ENCODE data around the gene MRPL48.

MRPL48 gene

GRCh38 chr11:73787643-73788558 lies at the start of gene MRPL48:
TSS of gene MRPL48 (plus strand) at chr11:73787874. CDS start at chr11:73787972, 98 bp downstream.
- H3K4me3 ChIP-seq (ENCODE audit: low read length) = peak within 1 kb of the TSS; percentile 88
- H3K9ac ChIP-seq (ENCODE audit: low read length) = peak within 1 kb of the TSS; percentile 91
- H2AFZ ChIP-seq (ENCODE audit: low read depth, low read length) = peak within 1 kb of the TSS; percentile 99
- TF ChIP-seq CTCF (IDR thresholded peaks at IDR 0.05; ENCODE audit: low read depth, low read length) (no peak), EZH2phosphoT487 (IDR thresholded peaks at IDR 0.05; ENCODE audit: low read depth) (no peak)
- H3K27me3 ChIP-seq (ENCODE audit: low read depth, low read length) = no peaks in the 10 kb centered on the region
- H3K27ac ChIP-seq (ENCODE audit: low read length) = peak within 1 kb of the TSS; percentile 89
- no peaks in the 10 kb centered on the region for H3K9me3 ChIP-seq (ENCODE audit: insufficient read depth, low read length)
- H3K36me3 ChIP-seq (replicated peaks; ENCODE audit: low read depth, low read length) = peaks cover 4% of the 10 kb centered on the region
- H4K20me1 ChIP-seq (ENCODE audit: insufficient read depth, low read length) = no peaks in the 10 kb centered on the region
- H3K4me1 ChIP-seq (ENCODE audit: low read length) = peaks cover 16% of the 10 kb centered on the region
- H3K79me2 ChIP-seq (ENCODE audit: low read length) = peaks cover 19% of the 10 kb centered on the region
- peak within 1 kb of the TSS; percentile 98 for H3K4me2 ChIP-seq (ENCODE audit: low read length)

GRCh38 chr11:73743045-73743444 lies 44.6 kb upstream of the MRPL48 start:
- Histone ChIP-seq H2AFZ (ENCODE audit: low read depth, low read length) (no peak overlapping the region), H4K20me1 (ENCODE audit: insufficient read depth, low read length) (peaks cover 33% of the 10 kb centered on the region), H3K4me1 (ENCODE audit: low read length) (no peaks in the 10 kb centered on the region), H3K9ac (ENCODE audit: low read length) (no peak overlapping the region), H3K9me3 (ENCODE audit: insufficient read depth, low read length) (no peaks in the 10 kb centered on the region), H3K27me3 (ENCODE audit: low read depth, low read length) (no peaks in the 10 kb centered on the region), H3K4me3 (ENCODE audit: low read length) (no peak overlapping the region), H3K27ac (ENCODE audit: low read length) (no peak overlapping the region), H3K79me2 (ENCODE audit: low read length) (peaks cover 61% of the 10 kb centered on the region), H3K36me3 (replicated peaks; ENCODE audit: low read depth, low read length) (no peaks in the 10 kb centered on the region), H3K4me2 (ENCODE audit: low read length) (no peak overlapping the region)
- no peak for TF ChIP-seq CTCF (IDR thresholded peaks at IDR 0.05; ENCODE audit: low read depth, low read length)
- TF ChIP-seq EZH2phosphoT487 (IDR thresholded peaks at IDR 0.05; ENCODE audit: low read depth) = no peak

DNA sequence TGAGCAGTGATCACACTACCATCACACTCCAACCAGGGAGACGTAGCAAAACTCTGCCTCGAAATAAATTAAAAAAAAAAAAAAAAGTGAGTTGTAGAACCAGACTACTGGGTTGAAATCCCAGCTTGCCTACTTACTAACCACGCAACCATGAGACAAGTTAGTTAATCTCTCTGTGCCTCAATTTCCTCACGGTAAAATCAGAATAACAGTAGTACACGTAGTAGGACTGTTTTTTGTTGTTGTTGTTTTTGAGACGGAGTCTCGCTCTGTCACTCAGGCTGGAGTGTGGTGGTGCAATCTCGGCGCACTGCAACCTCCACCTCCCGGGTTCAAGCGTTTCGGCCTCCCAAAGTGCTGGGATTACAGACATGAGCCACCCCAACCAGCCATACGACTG lies 41.0 kb upstream of the MRPL48 start:
- Histone ChIP-seq H3K4me2 (ENCODE audit: low read length) (no peak overlapping the region), H3K4me3 (ENCODE audit: low read length) (no peak overlapping the region), H3K9ac (ENCODE audit: low read length) (no peak overlapping the region), H3K9me3 (ENCODE audit: insufficient read depth, low read length) (no peaks in the 10 kb centered on the region), H2AFZ (ENCODE audit: low read depth, low read length) (no peak overlapping the region), H3K4me1 (ENCODE audit: low read length) (no peaks in the 10 kb centered on the region; the same call in 1 of the 2 replicates), H3K27ac (ENCODE audit: low read length) (no peak overlapping the region), H3K36me3 (replicated peaks; ENCODE audit: low read depth, low read length) (peaks cover 1% of the 10 kb centered on the region), H3K79me2 (ENCODE audit: low read length) (peaks cover 68% of the 10 kb centered on the region), H4K20me1 (ENCODE audit: insufficient read depth, low read length) (peaks cover 64% of the 10 kb centered on the region), H3K27me3 (ENCODE audit: low read depth, low read length) (no peaks in the 10 kb centered on the region)
- no peak for TF ChIP-seq EZH2phosphoT487 (IDR thresholded peaks at IDR 0.05; ENCODE audit: low read depth)

DNA sequence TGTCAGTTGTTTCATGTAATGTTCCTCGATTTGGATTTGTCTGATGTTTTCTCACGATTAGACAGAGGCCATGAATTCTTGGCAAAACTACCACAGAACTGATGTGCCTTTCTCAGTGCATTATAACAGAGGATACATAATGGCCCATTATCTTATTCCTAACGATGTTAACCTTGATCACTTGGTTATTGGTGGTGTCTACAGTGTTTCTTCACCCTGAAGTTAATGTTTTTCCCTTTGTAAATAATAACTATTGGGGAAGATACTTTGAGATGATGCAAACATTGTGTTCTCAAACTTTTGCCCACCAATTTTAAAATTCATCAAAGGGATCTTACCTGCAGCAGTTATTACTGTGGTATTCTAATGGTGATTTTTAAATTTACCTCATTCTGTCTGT lies 39.9 kb upstream of the MRPL48 start:
- peaks cover 65% of the 10 kb centered on the region for H4K20me1 ChIP-seq (ENCODE audit: insufficient read depth, low read length)
- H3K79me2 ChIP-seq (ENCODE audit: low read length) = peaks cover 71% of the 10 kb centered on the region
- H3K27me3 ChIP-seq (ENCODE audit: low read depth, low read length) = no peaks in the 10 kb centered on the region
- no peak overlapping the region for H3K27ac ChIP-seq (ENCODE audit: low read length)
- H3K9ac ChIP-seq (ENCODE audit: low read length) = no peak overlapping the region
- no peak overlapping the region for H3K4me3 ChIP-seq (ENCODE audit: low read length)
- TF ChIP-seq CTCF (IDR thresholded peaks at IDR 0.05; ENCODE audit: low read depth, low read length) (no peak), EZH2phosphoT487 (IDR thresholded peaks at IDR 0.05; ENCODE audit: low read depth) (no peak)
- H3K9me3 ChIP-seq (ENCODE audit: insufficient read depth, low read length) = no peaks in the 10 kb centered on the region
- H3K4me1 ChIP-seq (ENCODE audit: low read length) = no peaks in the 10 kb centered on the region; the same call in 1 of the 2 replicates
- H3K4me2 ChIP-seq (ENCODE audit: low read length) = no peak overlapping the region
- peaks cover 3% of the 10 kb centered on the region for H3K36me3 ChIP-seq (replicated peaks; ENCODE audit: low read depth, low read length)
- no peak overlapping the region for H2AFZ ChIP-seq (ENCODE audit: low read depth, low read length)

All from OCI-LY3 (cell line).